GM12801 (cell line): ENCODE data around the gene C1GALT1.

Experiments
- CTCF ChIP-seq: IDR thresholded peaks from one replicate; pipeline ENCODE4 v1.5.1; 2011; ENCODE audit warnings: control low read depth; ENCODE audit not compliant: insufficient read length; ENCODE audit errors: extremely low read depth

Gene C1GALT1

GRCh38 chr7:7216279-7216678 is 33.9 kb downstream of the C1GALT1 start:
- no peak for TF ChIP-seq CTCF

GRCh38 chr7:7219216-7219615 is 36.9 kb downstream of the C1GALT1 start:
- no peak for TF ChIP-seq CTCF

GRCh38 chr7:7220821-7221220 is 38.5 kb downstream of the C1GALT1 start:
- TF ChIP-seq CTCF = no peak

GRCh38 chr7:7221599-7222038 is 39.3 kb downstream of the C1GALT1 start:
- TF ChIP-seq CTCF = no peak

GRCh38 chr7:7223250-7223649 is 40.9 kb downstream of the C1GALT1 start:
- TF ChIP-seq CTCF = no peak

GRCh38 chr7:7226407-7226806 is 44.1 kb downstream of the C1GALT1 start:
- TF ChIP-seq CTCF = no peak

GRCh38 chr7:7228472-7228871 is 46.1 kb downstream of the C1GALT1 start:
- no peak for TF ChIP-seq CTCF

GRCh38 chr7:7228967-7229366 is 46.6 kb downstream of the C1GALT1 start:
- no peak for TF ChIP-seq CTCF
